A673 (cell line): ENCODE measurements around the gene EED. TPM values are rescaled to one million over a fixed set of nuclear protein-coding genes. Genes with fewer than 3 reads are reported as not detected.
A peak's percentile ranks its signal among the peaks of the same experiment; 100 is the strongest.

Source experiments
- BruUV-seq: library from RNA; stranded (reverse); fragments of 400-500 nt; replicated peaks from 2 replicates; lab custom pipeline; 2021; lab: Mats Ljungman, UMichigan
- CTCF ChIA-PET: fragments of 300-600 bp; sonication (Branson Sonifier 250); formaldehyde crosslinking; loops from one replicate; lab custom pipeline; 2022; ENCODE audit warnings: antibody characterized with exemption; lab: Charles Lee
- POLR2A ChIA-PET: fragments of 300-600 bp; sonication (Branson Sonifier 250); formaldehyde crosslinking; loops from one replicate; lab custom pipeline; 2022; ENCODE audit warnings: antibody characterized with exemption; ENCODE audit not compliant: low non-redundant PET; lab: Charles Lee
- DNase-seq: peaks from one replicate; pipeline ENCODE4 v3.0.0-alpha.2; 2015; ENCODE audit warnings: low spot score
- H3K27ac ChIP-seq: fragments of 200-600 bp; sonication (generic); 2 replicates; pipeline ENCODE4 v1.5.1; 2016; ENCODE audit warnings: mixed run types, low read depth, mild to moderate bottlenecking, mixed read lengths, antibody characterized with exemption, low read length; ENCODE audit not compliant: poor library complexity, severe bottlenecking
- H3K27me3 ChIP-seq: fragments of 200-600 bp; sonication (generic); replicated peaks from 2 replicates; pipeline ENCODE4 v1.6.1; 2017; ENCODE audit warnings: mixed run types, low read depth, mild to moderate bottlenecking, mixed read lengths, antibody characterized with exemption, low read length; ENCODE audit not compliant: insufficient read depth, poor library complexity
- H3K36me3 ChIP-seq: fragments of 200-600 bp; sonication (generic); 2 replicates; pipeline ENCODE4 v1.6.1; 2016; ENCODE audit warnings: mixed run types, mild to moderate bottlenecking, mixed read lengths, antibody characterized with exemption, low read length; ENCODE audit not compliant: insufficient read depth, poor library complexity, severe bottlenecking
- H3K4me1 ChIP-seq: fragments of 200-600 bp; sonication (generic); 2 replicates; pipeline ENCODE4 v1.6.1; 2017; ENCODE audit warnings: mixed run types, mild to moderate bottlenecking, mixed read lengths, antibody characterized with exemption, low read length; ENCODE audit not compliant: insufficient read depth, poor library complexity, severe bottlenecking
- H3K4me3 ChIP-seq: fragments of 200-600 bp; sonication (generic); 2 replicates; pipeline ENCODE4 v1.5.1; 2016; ENCODE audit warnings: low read depth, mixed run types, mild to moderate bottlenecking, mixed read lengths, low read length; ENCODE audit not compliant: poor library complexity, severe bottlenecking
- H3K9me3 ChIP-seq: fragments of 200-600 bp; sonication (generic); 2 replicates; pipeline ENCODE4 v1.6.1; 2016; ENCODE audit warnings: mixed run types, low read depth, mild to moderate bottlenecking, mixed read lengths, antibody characterized with exemption, low read length; ENCODE audit not compliant: poor library complexity, severe bottlenecking
- CTCF ChIP-seq: fragments of 300-800, 200-600 bp; sonication (generic); conservative IDR thresholded peaks from 2 replicates; pipeline ENCODE4 v1.5.1; 2017; ENCODE audit warnings: low read depth, mild to moderate bottlenecking, antibody characterized with exemption, low read length, moderate library complexity, mixed read lengths
- EZH2 ChIP-seq: fragments of 200-600 bp; sonication (generic); IDR thresholded peaks from 2 replicates; pipeline ENCODE4 v1.6.1; 2017; ENCODE audit warnings: borderline replicate concordance, low read depth, mild to moderate bottlenecking, mixed read lengths, antibody characterized with exemption, low read length; ENCODE audit not compliant: poor library complexity, severe bottlenecking
- intact Hi-C: fragments of 100-400 bp; cut with micrococcal nuclease; formaldehyde crosslinking; loops from one replicate; pipeline ENCODE4 v1.10.0; 2022; ENCODE audit not compliant: unreplicated experiment
- total RNA-seq: library from RNA; stranded (reverse); gene quantifications from 2 replicates; pipeline ENCODE4 v1.2.3, GENCODE V29; 2021

Gene EED
- total RNA-seq, 1 experiment from 2014 or later = 43.4 TPM

- TF ChIP-seq EZH2 (no peak), CTCF (no peak)
- H3K4me1 ChIP-seq = peaks cover 35% of the 10 kb centered on the region
- H3K9me3 ChIP-seq = no peaks in the 10 kb centered on the region
- no peak for DNase-seq
- BruUV-seq = no TSS peak
- intact Hi-C loops = loop anchor here (5.0 kb wide), 1 partner anchor 179 kb away; the partner anchor contains the start of gene PICALM
- H3K27ac ChIP-seq = peak overlapping the region; percentile 99
- no peaks in the 10 kb centered on the region for H3K27me3 ChIP-seq
- POLR2A ChIA-PET = no interaction called here
- peak overlapping the region; percentile 83 for H3K4me3 ChIP-seq
- H3K36me3 ChIP-seq = peaks cover 4% of the 10 kb centered on the region
- CTCF ChIA-PET = no interaction called here
These were observed 1.7 kb downstream of the EED start for GRCh38 chr11:86246293-86246675.

- peaks cover 4% of the 10 kb centered on the region for H3K36me3 ChIP-seq
- H3K27ac ChIP-seq = no peak overlapping the region
- peak overlapping the region; percentile 83 for H3K4me3 ChIP-seq
- TF ChIP-seq EZH2 = no peak
- no peak for TF ChIP-seq CTCF
- H3K9me3 ChIP-seq = no peaks in the 10 kb centered on the region
- intact Hi-C loops = loop anchor here (5.0 kb wide), 1 partner anchor 180 kb away; the partner anchor contains the start of gene PICALM
- POLR2A ChIA-PET = no interaction called here
- CTCF ChIA-PET = no interaction called here
- BruUV-seq = no TSS peak
- DNase-seq = no peak
- H3K27me3 ChIP-seq = no peaks in the 10 kb centered on the region
- H3K4me1 ChIP-seq = peaks cover 42% of the 10 kb centered on the region
These were observed 3.1 kb downstream of the EED start for GRCh38 chr11:86247608-86248007.

GRCh38 chr11:86248609-86249008 lies 4.1 kb downstream of the EED start:
- intact Hi-C loops = loop anchor here (5.0 kb wide), 1 partner anchor 181 kb away; the partner anchor contains the start of gene PICALM
- ChIA-PET POLR2A (no interaction called here), CTCF (interaction anchor here (0.5 kb wide), 1 partner anchor 394 kb away, joined by 6 read pairs; no protein-coding TSS in a partner anchor)
- TF ChIP-seq CTCF (no peak), EZH2 (no peak)
- Histone ChIP-seq H3K4me1 (peaks cover 42% of the 10 kb centered on the region), H3K4me3 (no peak overlapping the region), H3K27ac (no peak overlapping the region), H3K27me3 (no peaks in the 10 kb centered on the region), H3K36me3 (peaks cover 10% of the 10 kb centered on the region), H3K9me3 (no peaks in the 10 kb centered on the region)
- no peak for DNase-seq
- BruUV-seq = no TSS peak
